Measurements from ENCODE around the gene KRT81.

- TF ChIP-seq EZH2phosphoT487 (IDR thresholded peaks at IDR 0.05; ENCODE audit: insufficient read depth, low read depth) = no peak
- TF ChIP-seq EZH2 (IDR thresholded peaks at IDR 0.05; ENCODE audit: insufficient read depth, poor library complexity, severe bottlenecking) = no peak
Measured at GRCh38 chr12:52308806-52309425, 17.6 kb upstream of the KRT81 start.
